SJSA1 (cell line): ENCODE data around the gene IL1RAPL1. TPM values are rescaled to one million over a fixed set of nuclear protein-coding genes. Genes with fewer than 3 reads are reported as not detected.
"Not testable (repeated sequence)": the region's sequence is repeated elsewhere in the genome, so short reads cannot be mapped to it uniquely, and the experiment has no call there.

ENCODE experiments used
- DNase-seq, 2 experiments: peaks; one replicate each; pipeline ENCODE4 v3.0.0-alpha.2; 2015 to 2020; ENCODE audit warnings: low spot score in 2 of 2, low read depth in 1 of 2
- H3K27ac ChIP-seq: fragments of 250-450 bp; sonication (Bioruptor Pico); 2 replicates; pipeline ENCODE4 v1.5.1; 2020; ENCODE audit warnings: mild to moderate bottlenecking, moderate library complexity
- H3K27me3 ChIP-seq: fragments of 250-450 bp; sonication (Bioruptor Pico); replicated peaks from 2 replicates; pipeline ENCODE4 v1.5.1; 2020; ENCODE audit warnings: mild to moderate bottlenecking, moderate library complexity
- H3K36me3 ChIP-seq: fragments of 250-450 bp; sonication (Bioruptor Pico); 2 replicates; pipeline ENCODE4 v1.5.1; 2020; ENCODE audit warnings: mild to moderate bottlenecking
- H3K4me1 ChIP-seq: fragments of 250-450 bp; sonication (Bioruptor Pico); replicated peaks from 2 replicates; pipeline ENCODE4 v1.6.1; 2021; ENCODE audit warnings: mild to moderate bottlenecking
- H3K4me3 ChIP-seq: fragments of 250-450 bp; sonication (Bioruptor Pico); 2 replicates; pipeline ENCODE4 v1.5.1; 2020; ENCODE audit warnings: mild to moderate bottlenecking
- H3K9me3 ChIP-seq: fragments of 250-450 bp; sonication (Bioruptor Pico); replicated peaks from 2 replicates; pipeline ENCODE4 v1.5.1; 2020; ENCODE audit warnings: mild to moderate bottlenecking
- total RNA-seq: library from RNA; depleted of rRNA; stranded (reverse); fragments of >200 nt; shearing (Covaris generic); gene quantifications from 2 replicates; pipeline ENCODE4 v1.2.3, GENCODE V29; 2014

Gene IL1RAPL1
- total RNA-seq, 1 experiment from 2014 or later, result not detected

DNA sequence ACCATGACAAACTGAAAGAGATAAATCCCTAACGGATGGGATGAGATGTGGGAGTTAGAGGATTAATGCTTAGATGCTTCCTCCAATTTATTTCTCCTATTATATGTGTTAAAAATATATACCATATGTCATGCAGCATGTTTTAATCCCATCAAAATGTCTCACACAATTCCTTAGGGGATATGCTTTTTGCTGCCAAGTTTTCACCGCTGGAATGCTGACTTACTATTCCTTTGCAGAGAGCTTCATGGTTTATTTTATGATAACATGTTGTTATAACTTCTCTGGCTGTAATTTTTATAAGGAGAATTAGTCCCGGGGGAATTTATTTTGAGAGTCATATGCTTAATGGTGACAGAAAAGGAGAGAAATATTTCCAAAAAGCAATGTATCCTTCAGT is 670.3 kb downstream of the IL1RAPL1 start:
- Histone ChIP-seq H3K4me3 (no peak overlapping the region), H3K4me1 (no peaks in the 10 kb centered on the region), H3K27me3 (no peaks in the 10 kb centered on the region), H3K27ac (no peak overlapping the region), H3K9me3 (no peaks in the 10 kb centered on the region), H3K36me3 (no peaks in the 10 kb centered on the region)
- no peak for DNase-seq

- Histone ChIP-seq H3K27me3 (no peaks in the 10 kb centered on the region), H3K4me1 (no peaks in the 10 kb centered on the region), H3K27ac (no peak overlapping the region), H3K4me3 (no peak overlapping the region), H3K36me3 (no peaks in the 10 kb centered on the region), H3K9me3 (no peaks in the 10 kb centered on the region)
- no peak for DNase-seq
Observed at GRCh38 chrX:29269390-29269789, 682.1 kb downstream of the IL1RAPL1 start.

- Histone ChIP-seq H3K4me3 (no peak overlapping the region), H3K9me3 (no peaks in the 10 kb centered on the region), H3K4me1 (no peaks in the 10 kb centered on the region), H3K27me3 (no peaks in the 10 kb centered on the region), H3K27ac (no peak overlapping the region), H3K36me3 (no peaks in the 10 kb centered on the region)
- DNase-seq, result no peak
Observed at GRCh38 chrX:29274517-29274916, 687.3 kb downstream of the IL1RAPL1 start.

DNA sequence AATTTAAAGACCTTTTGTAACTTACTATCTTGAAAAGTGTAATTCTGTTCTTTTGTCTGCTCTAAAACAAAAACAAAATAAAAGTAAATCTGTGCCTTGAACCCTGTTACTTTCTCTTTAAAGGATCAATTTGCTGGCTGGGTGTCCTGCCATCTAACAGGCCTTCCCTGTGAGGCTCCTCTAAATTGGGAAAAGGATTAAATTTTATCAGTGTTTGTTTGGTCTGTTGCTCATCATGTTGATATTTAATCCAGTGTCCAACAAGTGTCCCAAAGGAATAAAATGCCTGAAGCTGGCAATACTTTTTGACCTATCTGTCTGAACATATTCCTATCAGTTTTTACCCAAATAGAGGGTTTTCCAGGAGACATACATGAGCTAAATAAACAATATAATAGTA is 688.7 kb downstream of the IL1RAPL1 start:
- Histone ChIP-seq H3K4me1 (no peaks in the 10 kb centered on the region), H3K36me3 (no peaks in the 10 kb centered on the region), H3K4me3 (no peak overlapping the region), H3K27me3 (no peaks in the 10 kb centered on the region), H3K27ac (no peak overlapping the region), H3K9me3 (no peaks in the 10 kb centered on the region)
- no peak for DNase-seq

GRCh38 chrX:29281078-29281742 is 694.0 kb downstream of the IL1RAPL1 start:
- Histone ChIP-seq H3K27ac (no peak overlapping the region), H3K4me3 (no peak overlapping the region), H3K4me1 (no peaks in the 10 kb centered on the region), H3K27me3 (no peaks in the 10 kb centered on the region), H3K9me3 (no peaks in the 10 kb centered on the region), H3K36me3 (no peaks in the 10 kb centered on the region)
- DNase-seq, result no peak

DNA sequence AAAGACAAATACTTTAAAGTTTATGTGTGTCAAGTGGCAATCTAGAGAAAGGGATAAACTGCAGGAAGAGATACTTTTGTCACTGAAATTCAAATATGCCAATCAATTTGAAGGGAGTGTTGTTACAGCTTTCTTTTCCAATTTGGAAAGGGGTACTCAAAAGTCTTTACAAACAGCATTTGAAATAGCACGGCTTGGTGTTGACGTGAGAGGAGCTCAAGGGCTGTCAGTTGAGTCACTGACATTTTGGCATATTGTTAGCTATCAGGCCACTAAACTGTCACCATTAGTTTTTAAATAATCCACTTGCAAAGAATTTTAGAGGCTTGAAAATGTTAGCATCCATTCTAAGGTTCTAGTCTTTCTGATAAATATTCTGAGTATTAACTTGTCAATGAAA is 698.4 kb downstream of the IL1RAPL1 start:
- H3K4me3 ChIP-seq, result no peak overlapping the region
- H3K27me3 ChIP-seq, result no peaks in the 10 kb centered on the region
- no peaks in the 10 kb centered on the region for H3K4me1 ChIP-seq
- DNase-seq, result no peak
- H3K36me3 ChIP-seq, result no peaks in the 10 kb centered on the region
- no peak overlapping the region for H3K27ac ChIP-seq
- H3K9me3 ChIP-seq, result no peaks in the 10 kb centered on the region

GRCh38 chrX:29295987-29296680 is 708.9 kb downstream of the IL1RAPL1 start:
- DNase-seq, result no peak
- Histone ChIP-seq H3K36me3 (no peaks in the 10 kb centered on the region), H3K4me1 (no peaks in the 10 kb centered on the region), H3K9me3 (no peaks in the 10 kb centered on the region), H3K27me3 (no peaks in the 10 kb centered on the region), H3K4me3 (no peak overlapping the region), H3K27ac (no peak overlapping the region)

DNA sequence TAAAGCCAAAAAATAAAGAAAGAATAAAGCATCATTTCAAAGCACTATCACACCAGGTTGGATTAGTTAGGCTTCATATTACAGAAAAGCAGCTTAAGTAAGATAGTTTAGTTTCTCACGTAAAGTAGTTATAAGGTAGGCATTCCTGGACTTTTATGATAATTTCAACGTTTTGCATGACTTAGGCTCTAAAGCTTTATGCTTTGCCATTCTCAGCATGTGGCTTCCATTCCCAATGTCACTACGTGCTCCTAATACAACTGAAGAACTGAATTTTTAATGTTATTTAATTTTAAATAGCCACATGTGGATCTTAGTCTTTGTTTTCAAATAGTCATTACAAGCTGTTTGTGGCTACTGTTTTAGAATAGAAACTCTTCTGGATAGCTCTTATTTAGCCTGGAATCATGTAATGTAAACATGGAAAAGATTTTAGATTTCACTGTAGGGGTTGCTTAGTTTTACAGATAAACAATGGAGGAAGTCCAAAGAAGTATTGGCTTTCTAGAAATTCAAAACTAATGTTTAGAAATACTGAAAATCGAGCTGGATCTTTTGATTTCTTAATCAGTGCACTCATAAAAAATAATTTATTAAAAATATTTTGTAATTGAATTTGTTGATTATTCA is 710.0 kb downstream of the IL1RAPL1 start:
- no peak overlapping the region for H3K4me3 ChIP-seq
- H3K4me1 ChIP-seq, result no peaks in the 10 kb centered on the region
- no peaks in the 10 kb centered on the region for H3K9me3 ChIP-seq
- no peaks in the 10 kb centered on the region for H3K27me3 ChIP-seq
- no peak overlapping the region for H3K27ac ChIP-seq
- H3K36me3 ChIP-seq, result no peaks in the 10 kb centered on the region
- no peak for DNase-seq

DNA sequence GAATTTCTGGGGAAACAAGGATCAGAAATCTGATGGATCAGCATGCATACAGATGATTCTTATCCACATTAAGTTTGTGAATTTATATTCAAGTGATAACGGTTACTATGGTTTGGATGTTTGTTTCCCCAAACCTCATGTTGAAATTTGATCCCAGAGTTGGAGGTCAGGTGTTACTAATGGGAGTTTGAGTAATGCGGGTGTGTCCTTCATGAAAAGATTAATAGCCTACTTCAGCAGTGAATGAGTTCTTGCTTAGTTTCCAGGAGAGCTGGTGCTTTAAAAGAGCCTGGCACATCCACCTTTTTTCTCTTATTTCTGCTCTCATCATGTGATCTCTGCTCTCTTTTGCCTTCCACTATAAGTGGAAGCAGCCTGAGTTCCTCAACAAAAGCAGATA is 712.4 kb downstream of the IL1RAPL1 start:
- Histone ChIP-seq H3K9me3 (no peaks in the 10 kb centered on the region), H3K36me3 (no peaks in the 10 kb centered on the region), H3K4me1 (no peaks in the 10 kb centered on the region), H3K27ac (no peak overlapping the region), H3K27me3 (no peaks in the 10 kb centered on the region), H3K4me3 (no peak overlapping the region)
- DNase-seq, result no peak

- H3K4me3 ChIP-seq, result no peak overlapping the region
- no peaks in the 10 kb centered on the region for H3K9me3 ChIP-seq
- DNase-seq, result no peak
- no peaks in the 10 kb centered on the region for H3K36me3 ChIP-seq
- H3K27ac ChIP-seq, result no peak overlapping the region
- H3K27me3 ChIP-seq, result no peaks in the 10 kb centered on the region
- H3K4me1 ChIP-seq, result no peaks in the 10 kb centered on the region
Observed at GRCh38 chrX:29308726-29309125, 721.5 kb downstream of the IL1RAPL1 start.

DNA sequence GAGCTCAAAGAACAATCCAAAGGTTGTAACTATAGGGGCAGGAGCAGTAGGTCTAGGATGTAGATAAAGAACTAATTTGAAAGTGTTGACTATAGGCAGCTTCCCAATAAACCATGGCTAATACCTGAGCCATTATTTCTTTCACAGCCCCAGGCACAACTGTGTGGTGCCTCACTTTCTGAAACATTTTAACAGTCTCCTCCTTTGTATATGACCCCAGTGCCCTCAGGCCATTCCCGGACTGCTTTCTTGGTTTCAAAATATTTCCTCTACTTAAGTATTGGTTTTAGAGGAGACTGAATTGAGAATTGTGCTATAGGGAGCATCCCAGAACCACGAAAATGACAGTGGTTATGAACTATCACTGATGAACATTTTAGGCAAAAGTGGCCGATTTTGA is 728.7 kb downstream of the IL1RAPL1 start:
- H3K36me3 ChIP-seq, result no peaks in the 10 kb centered on the region
- no peak overlapping the region for H3K4me3 ChIP-seq
- H3K27me3 ChIP-seq, result no peaks in the 10 kb centered on the region
- no peaks in the 10 kb centered on the region for H3K9me3 ChIP-seq
- no peak for DNase-seq
- no peaks in the 10 kb centered on the region for H3K4me1 ChIP-seq
- H3K27ac ChIP-seq, result no peak overlapping the region

DNA sequence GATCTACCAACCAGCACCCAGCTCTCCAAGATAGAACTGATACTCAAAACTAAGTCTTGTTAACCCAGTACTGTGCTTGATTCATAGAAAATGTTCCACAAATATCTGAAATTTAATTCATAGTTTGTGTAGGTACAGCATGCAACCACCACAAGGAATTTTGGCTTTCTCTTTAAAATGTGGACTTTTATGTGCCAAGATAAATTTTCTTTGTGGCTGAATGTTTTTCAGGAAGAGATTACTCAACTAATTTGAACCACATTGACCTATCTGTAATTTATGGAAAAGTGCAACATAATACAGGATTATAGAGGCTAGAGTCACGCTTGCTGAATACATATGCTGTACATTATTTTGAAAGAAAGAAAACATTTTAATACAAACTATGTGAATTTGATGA is 730.8 kb downstream of the IL1RAPL1 start:
- Histone ChIP-seq H3K4me1 (no peaks in the 10 kb centered on the region), H3K27me3 (no peaks in the 10 kb centered on the region)
- DNase-seq, result no peak

GRCh38 chrX:29332429-29332828 is 745.2 kb downstream of the IL1RAPL1 start:
- not testable (repeated sequence) for DNase-seq, H3K36me3 ChIP-seq, H3K27me3 ChIP-seq, H3K9me3 ChIP-seq, H3K4me3 ChIP-seq, H3K27ac ChIP-seq, H3K4me1 ChIP-seq

More for the DNA sequence above, 730.8 kb downstream of the IL1RAPL1 start:
- Histone ChIP-seq H3K27ac (no peak overlapping the region), H3K4me3 (no peak overlapping the region), H3K36me3 (no peaks in the 10 kb centered on the region), H3K9me3 (no peaks in the 10 kb centered on the region)

DNA sequence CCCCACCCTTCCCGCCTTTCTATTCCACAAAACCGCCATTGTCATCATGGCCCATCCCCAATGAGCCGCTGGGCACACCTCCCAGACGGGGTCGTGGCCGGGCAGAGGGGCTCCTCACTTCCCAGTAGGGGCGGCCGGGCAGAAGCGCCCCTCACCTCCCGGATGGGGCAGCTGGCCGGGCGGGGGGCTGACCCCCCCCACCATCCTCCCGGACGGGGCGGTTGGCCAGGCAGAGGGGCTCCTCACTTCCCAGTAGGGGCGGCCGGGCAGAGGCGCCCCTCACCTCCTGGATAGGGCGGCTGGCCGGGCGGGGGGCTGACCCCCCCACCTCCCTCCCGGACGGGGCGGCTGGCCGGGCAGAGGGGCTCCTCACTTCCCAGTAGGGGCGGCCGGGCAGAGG is 745.8 kb downstream of the IL1RAPL1 start:
- DNase-seq, H3K36me3 ChIP-seq, H3K27me3 ChIP-seq, H3K4me1 ChIP-seq, H3K4me3 ChIP-seq, H3K27ac ChIP-seq, H3K9me3 ChIP-seq: not testable (repeated sequence)
